PC-3 (cell line): ENCODE measurements around the gene DHCR24. TPM values are rescaled to one million over a fixed set of nuclear protein-coding genes. Genes with fewer than 3 reads are reported as not detected.

Experiments used
- ATAC-seq: fragments of 200-7000 bp; cut with Tn5 transposase; 2 replicates; pipeline ENCODE4 v1.9.1; 2020; ENCODE audit warnings: mild to moderate bottlenecking, moderate library complexity
- BruUV-seq: library from RNA; stranded (reverse); fragments of 400-500 nt; replicated peaks from 2 replicates; lab custom pipeline; 2021; lab: Mats Ljungman, UMichigan
- CTCF ChIA-PET: fragments of 300-600 bp; sonication (Branson Sonifier 250); formaldehyde crosslinking; loops from one replicate; lab custom pipeline; 2022; ENCODE audit warnings: antibody characterized with exemption; lab: Charles Lee
- POLR2A ChIA-PET: fragments of 300-600 bp; sonication (Branson Sonifier 250); formaldehyde crosslinking; loops from one replicate; lab custom pipeline; 2022; ENCODE audit warnings: antibody characterized with exemption; ENCODE audit not compliant: unreplicated experiment; lab: Charles Lee
- DNase-seq: peaks from one replicate; pipeline ENCODE4 v3.0.0-alpha.2; 2015
- H2AFZ ChIP-seq: fragments of 300-600 bp; sonication (generic); 2 replicates; pipeline ENCODE4 v1.6.0; 2016; ENCODE audit warnings: antibody characterized with exemption, low read length
- H3F3A ChIP-seq: fragments of 300-600 bp; sonication (generic); one replicate; pipeline ENCODE4 v1.6.0; 2017; ENCODE audit warnings: antibody characterized with exemption, low read length, control low read depth, mild to moderate bottlenecking; ENCODE audit not compliant: unreplicated experiment
- H3K27ac ChIP-seq: fragments of 300-600 bp; sonication (generic); 2 replicates; pipeline ENCODE4 v1.5.1; 2016; ENCODE audit warnings: mild to moderate bottlenecking, low read length
- H3K27me3 ChIP-seq: fragments of 300-600 bp; sonication (generic); 2 replicates; pipeline ENCODE4 v1.6.1; 2016; ENCODE audit warnings: low read length, mixed read lengths
- H3K36me3 ChIP-seq: fragments of 300-600 bp; sonication (generic); 2 replicates; pipeline ENCODE4 v1.6.1; 2016; ENCODE audit warnings: low read depth, mixed run types, low read length, mixed read lengths
- H3K4me1 ChIP-seq: fragments of 300-600 bp; sonication (generic); 2 replicates; pipeline ENCODE4 v1.5.1; 2016; ENCODE audit warnings: low read length; ENCODE audit not compliant: insufficient read depth
- H3K4me2 ChIP-seq: fragments of 300-600 bp; sonication (generic); 2 replicates; pipeline ENCODE4 v1.6.0; 2016; ENCODE audit warnings: low read length
- H3K4me3 ChIP-seq: fragments of 300-600 bp; sonication (generic); 2 replicates; pipeline ENCODE4 v1.5.1; 2016; ENCODE audit warnings: mild to moderate bottlenecking, low read length, mixed read lengths
- H3K79me2 ChIP-seq: fragments of 300-600 bp; sonication (generic); 2 replicates; pipeline ENCODE4 v1.6.1; 2017; ENCODE audit warnings: low read length, mixed read lengths
- H3K9ac ChIP-seq: fragments of 300-600 bp; sonication (generic); 2 replicates; pipeline ENCODE4 v1.6.0; 2016; ENCODE audit warnings: mild to moderate bottlenecking, low read length
- H3K9me2 ChIP-seq: fragments of 300-600 bp; sonication (generic); replicated peaks from 2 replicates; pipeline ENCODE4 v1.6.1; 2016; ENCODE audit warnings: mixed run types, low read length, mixed read lengths
- H3K9me3 ChIP-seq: fragments of 300-600 bp; sonication (generic); 2 replicates; pipeline ENCODE4 v1.6.1; 2016; ENCODE audit warnings: low read length, mixed read lengths
- H4K20me1 ChIP-seq: fragments of 300-600 bp; sonication (generic); 2 replicates; pipeline ENCODE4 v1.6.1; 2016; ENCODE audit warnings: low read length, mixed read lengths
- CTCF ChIP-seq: fragments of 300-600 bp; sonication (generic); conservative IDR thresholded peaks from 2 replicates; pipeline ENCODE4 v1.5.1; 2017; ENCODE audit warnings: antibody characterized with exemption, low read depth, mild to moderate bottlenecking, low read length
- EZH2 ChIP-seq: fragments of 300-600 bp; sonication (generic); IDR thresholded peaks from one replicate; pipeline ENCODE4 v1.6.1; 2017; ENCODE audit warnings: antibody characterized with exemption, mild to moderate bottlenecking, low read length; ENCODE audit not compliant: unreplicated experiment
- EZH2phosphoT487 ChIP-seq: fragments of 300-600 bp; sonication (generic); IDR thresholded peaks from 2 replicates; pipeline ENCODE4 v1.6.1; 2018; ENCODE audit warnings: mild to moderate bottlenecking, antibody characterized with exemption, low read length, borderline replicate concordance
- intact Hi-C: fragments of 100-400 bp; cut with micrococcal nuclease; formaldehyde crosslinking; loops from 2 replicates; pipeline ENCODE4 v1.9.0; 2023
- total RNA-seq: library from RNA; depleted of rRNA; stranded (reverse); fragments of >200 nt; gene quantifications from 2 replicates; pipeline ENCODE4 v1.2.3, GENCODE V29; 2014

DHCR24 gene
- total RNA-seq, 1 experiment from 2014 or later = 166 TPM

GRCh38 chr1:54811739-54812655 is 75.0 kb downstream of the DHCR24 start:
- ChIA-PET POLR2A (no interaction called here), CTCF (no interaction called here)
- no peak overlapping the region for H3K4me2 ChIP-seq
- no peak overlapping the region for H2AFZ ChIP-seq
- H3K27ac ChIP-seq = no peak overlapping the region
- no peak for TF ChIP-seq CTCF
- H3K36me3 ChIP-seq = no peaks in the 10 kb centered on the region
- no peaks in the 10 kb centered on the region for H3F3A ChIP-seq
- H3K9me2 ChIP-seq = no peaks in the 10 kb centered on the region
- ATAC-seq = no peak
- no peaks in the 10 kb centered on the region for H4K20me1 ChIP-seq
- no peaks in the 10 kb centered on the region for H3K27me3 ChIP-seq
- peaks cover 11% of the 10 kb centered on the region for H3K4me1 ChIP-seq
- no TSS peak for BruUV-seq
- no peak overlapping the region for H3K4me3 ChIP-seq
- DNase-seq = no peak
- no peaks in the 10 kb centered on the region for H3K79me2 ChIP-seq
- H3K9ac ChIP-seq = no peak overlapping the region
- no peaks in the 10 kb centered on the region for H3K9me3 ChIP-seq
- intact Hi-C loops = loop anchor here (2.0 to 5.0 kb wide), 2 partner anchors 45 to 313 kb away; no protein-coding TSS in a partner anchor

- TF ChIP-seq EZH2phosphoT487 (no peak), CTCF (no peak), EZH2 (no peak)
- DNase-seq (no peak), ATAC-seq (no peak)
- H3K9me2 ChIP-seq = no peaks in the 10 kb centered on the region
- ChIA-PET POLR2A (no interaction called here), CTCF (no interaction called here)
- peaks cover 14% of the 10 kb centered on the region for H3K4me1 ChIP-seq
- no peak overlapping the region for H3K4me2 ChIP-seq
- no peaks in the 10 kb centered on the region for H3K27me3 ChIP-seq
- no peaks in the 10 kb centered on the region for H3K36me3 ChIP-seq
- no peak overlapping the region for H3K27ac ChIP-seq
- no peak overlapping the region for H3K4me3 ChIP-seq
- intact Hi-C loops = loop anchor here (2.0 to 5.0 kb wide), 2 partner anchors 46 to 312 kb away; no protein-coding TSS in a partner anchor
- H4K20me1 ChIP-seq = no peaks in the 10 kb centered on the region
- no peaks in the 10 kb centered on the region for H3F3A ChIP-seq
- BruUV-seq = no TSS peak
- no peak overlapping the region for H2AFZ ChIP-seq
- H3K9me3 ChIP-seq = no peaks in the 10 kb centered on the region
- H3K9ac ChIP-seq = no peak overlapping the region
- H3K79me2 ChIP-seq = no peaks in the 10 kb centered on the region
These were observed 75.9 kb downstream of the DHCR24 start for GRCh38 chr1:54811066-54811465.
